Bronchial smooth muscle cell (primary cell): ENCODE results near the gene TICAM2. TPM values are rescaled to one million over a fixed set of nuclear protein-coding genes. Genes with fewer than 3 reads are reported as not detected.

Experiments
- total RNA-seq: library from RNA; depleted of rRNA; stranded (reverse); fragments of >200 nt; gene quantifications from 2 replicates; pipeline ENCODE4 v1.2.1, GENCODE V29; 2014

TICAM2 gene, protein sequence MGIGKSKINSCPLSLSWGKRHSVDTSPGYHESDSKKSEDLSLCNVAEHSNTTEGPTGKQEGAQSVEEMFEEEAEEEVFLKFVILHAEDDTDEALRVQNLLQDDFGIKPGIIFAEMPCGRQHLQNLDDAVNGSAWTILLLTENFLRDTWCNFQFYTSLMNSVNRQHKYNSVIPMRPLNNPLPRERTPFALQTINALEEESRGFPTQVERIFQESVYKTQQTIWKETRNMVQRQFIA
- 3.0 and 4.1 TPM in 2 replicates for total RNA-seq

GRCh38 chr5:115601701-115602590, at the start of gene TICAM2:
Gene TICAM2 (minus strand): TSS chr5:115602479. CDS start chr5:115581256, 21,223 bp downstream.

DNA sequence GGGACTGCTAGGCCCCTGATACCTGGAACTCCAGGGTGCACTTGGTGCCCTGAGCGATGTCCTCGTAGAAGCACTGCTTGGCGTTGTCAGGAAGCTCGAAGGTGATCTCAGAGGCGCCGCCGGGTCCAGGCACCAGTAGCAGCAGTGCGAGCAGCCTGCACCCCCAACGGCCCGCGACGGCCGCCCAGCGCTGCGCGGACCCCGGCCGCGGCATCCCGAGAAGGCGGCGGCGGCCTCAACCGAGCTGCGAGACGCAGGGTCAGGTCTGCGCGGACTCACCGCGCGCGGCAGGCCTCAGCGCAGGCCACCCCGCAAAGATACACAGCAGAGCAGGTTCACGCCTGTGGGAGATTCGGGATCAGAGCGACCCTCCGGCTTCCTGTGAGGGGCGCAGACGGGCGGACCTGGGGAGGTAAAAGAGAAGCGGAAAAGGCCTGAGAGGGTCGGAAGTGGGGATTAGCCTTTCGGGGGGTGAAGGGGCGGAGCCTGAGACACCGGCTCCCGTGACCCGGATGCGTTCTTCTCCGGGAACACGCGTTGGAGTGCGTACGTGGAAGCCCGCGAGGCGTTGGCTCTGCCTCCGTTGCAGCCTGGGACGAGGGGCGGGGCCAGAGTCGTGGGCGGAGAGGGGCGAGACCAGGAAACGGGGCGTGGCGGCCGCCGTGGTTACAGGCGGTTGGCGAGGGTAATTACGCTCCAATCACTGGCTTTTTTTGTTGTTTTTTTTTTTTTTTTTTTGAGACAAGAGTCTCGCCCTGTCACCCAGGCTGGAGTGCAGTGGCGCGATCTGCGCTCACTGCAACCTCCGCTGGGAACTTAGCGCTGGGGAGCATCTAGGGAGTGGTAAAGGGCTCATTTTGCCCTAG, 23.5 kb upstream of the TICAM2 start, which contains the start of gene TMED7:
Gene TMED7 (minus strand): TSS at position 458 of the 866 bp plus-strand sequence. CDS start 244 bp downstream, at position 214.

DNA sequence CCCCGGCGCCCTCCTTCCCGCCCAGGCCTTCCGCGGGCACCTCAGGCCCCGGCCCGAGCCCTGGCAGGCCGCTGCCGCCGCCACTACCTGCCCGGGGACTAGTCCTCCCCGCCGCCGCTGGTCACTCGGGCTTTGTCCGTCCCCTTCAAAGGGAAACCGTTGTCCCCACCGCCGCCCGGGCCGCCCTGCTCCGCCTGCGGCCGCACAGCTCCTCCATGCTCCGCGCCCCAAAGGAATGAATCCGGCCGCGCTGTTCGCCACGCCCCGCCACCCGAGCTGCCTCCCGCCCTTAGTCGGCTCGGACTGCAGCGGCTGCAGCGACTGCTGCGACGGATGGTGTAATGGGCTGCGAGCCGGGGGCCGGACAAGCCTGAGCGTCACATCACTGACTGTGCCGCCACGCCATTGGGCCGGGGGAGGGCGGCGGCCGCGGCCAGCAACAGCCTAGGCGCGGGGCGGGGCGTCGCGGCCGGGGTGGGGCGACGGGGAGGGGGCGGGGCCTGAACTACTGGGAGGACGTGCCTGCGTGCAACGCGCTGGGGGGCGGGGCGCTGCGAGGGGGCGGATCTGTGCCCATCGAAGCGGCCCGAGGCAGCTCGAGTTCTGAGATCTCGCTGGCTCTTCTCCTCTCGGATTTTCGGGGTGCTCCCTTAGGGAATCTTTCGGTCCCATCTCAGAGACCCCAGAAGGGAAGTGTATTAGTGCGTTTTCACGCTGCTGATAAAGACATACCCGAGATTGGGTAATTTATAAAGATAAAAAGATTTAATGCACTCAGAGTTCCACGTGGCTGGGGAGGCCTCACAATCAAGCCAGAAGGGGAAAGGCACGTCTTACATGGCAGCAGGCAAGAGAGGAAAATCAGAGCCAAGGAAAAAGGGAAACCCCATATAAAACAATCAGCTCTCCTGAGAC, 57.6 kb downstream of the TICAM2 start, which contains the start of gene FEM1C:
Gene FEM1C (minus strand): TSS at position 340 of the 915 bp plus-strand sequence. CDS start 1,282 bp downstream, outside the sequence.

Other genes with a start within 250 kb of the TICAM2 start
- 14.9 and 17.5 TPM in 2 replicates for gene FEM1C, start 57.7 kb downstream of the TICAM2 start, total RNA-seq
- gene TMED7, start 23.6 kb upstream of the TICAM2 start, total RNA-seq: 38.6 and 85.0 TPM in 2 replicates
- 29.2 and 49.2 TPM in 2 replicates for gene CDO1, start 214.2 kb upstream of the TICAM2 start, total RNA-seq
- 35.8 and 42.2 TPM in 2 replicates for gene ATG12, start 239.1 kb upstream of the TICAM2 start, total RNA-seq
- gene AP3S1, start 239.5 kb upstream of the TICAM2 start, total RNA-seq: 62.0 and 111 TPM in 2 replicates